NCI-H2227 treated with DMSO at 0.1 percent for 48 hours (cell line): Measurements from ENCODE around the gene DYSF.

Experiments
- DNase-seq: peaks from one replicate; lab custom pipeline; 2025; lab: John Stamatoyannopoulos, UW

The DYSF gene

DNA sequence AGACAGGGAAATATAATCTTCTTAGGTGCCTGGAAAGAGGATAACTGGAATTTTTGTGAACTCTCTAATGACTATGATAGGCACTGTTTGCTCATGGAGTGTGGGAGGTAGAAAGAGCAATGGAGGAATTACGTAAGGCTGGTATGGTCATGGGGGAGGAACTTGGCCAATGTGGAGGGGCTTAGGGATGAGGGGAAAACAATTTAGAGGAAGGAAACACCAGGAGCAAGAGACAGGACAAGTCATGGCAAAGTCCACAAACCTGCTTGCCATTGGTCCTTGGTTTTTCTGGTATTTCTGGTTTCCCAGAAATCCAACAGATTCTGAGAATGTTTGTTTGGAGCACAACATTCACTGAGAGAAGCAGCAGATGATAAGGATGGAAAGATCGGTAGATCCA is 274.2 kb downstream of the DYSF start:
- no peak for DNase-seq

DNA sequence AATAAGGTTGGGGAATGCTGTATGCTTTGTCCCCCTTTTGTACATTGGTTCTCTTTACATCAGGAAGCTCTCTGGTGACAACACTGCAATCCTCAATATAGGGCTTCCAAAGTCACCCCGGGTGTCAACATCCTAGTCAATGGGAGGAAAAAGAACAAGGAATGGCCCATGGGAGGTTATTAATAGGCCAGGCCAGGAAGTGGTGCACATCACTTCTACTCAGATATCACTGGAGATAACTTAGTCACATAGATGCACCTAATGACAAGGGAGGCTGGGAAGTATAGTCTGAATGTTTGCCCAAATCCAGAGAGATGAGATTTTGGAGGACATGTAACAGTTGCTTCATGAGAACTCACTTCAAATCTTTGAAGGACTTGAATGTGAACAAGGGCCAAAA is 274.7 kb downstream of the DYSF start:
- DNase-seq: no peak

DNA sequence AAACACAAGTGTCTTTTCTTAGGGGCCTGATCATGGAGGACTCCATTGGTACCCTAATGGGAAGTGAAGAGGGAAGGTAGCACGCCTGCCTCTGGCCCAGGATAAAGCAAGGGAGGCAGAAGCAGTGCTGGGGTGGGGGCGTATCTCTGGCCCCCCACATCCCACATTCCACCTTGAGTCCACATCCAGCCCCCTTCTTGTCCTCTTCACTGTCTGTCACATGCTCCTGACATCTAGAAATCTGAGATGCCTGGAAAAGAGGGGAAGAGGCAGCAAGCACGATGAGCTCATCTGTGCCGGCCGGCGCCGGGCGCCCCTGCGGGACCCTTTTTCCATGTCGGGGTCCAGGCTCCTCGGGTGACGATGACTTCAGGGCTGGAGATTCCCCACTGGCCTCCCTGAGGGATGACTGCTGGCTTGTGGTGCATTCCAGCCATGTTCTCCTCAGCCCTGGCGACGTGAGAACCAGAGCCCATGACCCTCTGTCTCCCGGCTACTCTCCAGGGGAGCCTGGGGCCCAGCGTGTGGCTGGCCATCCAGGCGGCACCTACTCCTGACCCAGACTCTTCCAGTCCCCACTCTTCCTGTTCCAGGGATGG is 277.5 kb downstream of the DYSF start:
- no peak for DNase-seq

DNA sequence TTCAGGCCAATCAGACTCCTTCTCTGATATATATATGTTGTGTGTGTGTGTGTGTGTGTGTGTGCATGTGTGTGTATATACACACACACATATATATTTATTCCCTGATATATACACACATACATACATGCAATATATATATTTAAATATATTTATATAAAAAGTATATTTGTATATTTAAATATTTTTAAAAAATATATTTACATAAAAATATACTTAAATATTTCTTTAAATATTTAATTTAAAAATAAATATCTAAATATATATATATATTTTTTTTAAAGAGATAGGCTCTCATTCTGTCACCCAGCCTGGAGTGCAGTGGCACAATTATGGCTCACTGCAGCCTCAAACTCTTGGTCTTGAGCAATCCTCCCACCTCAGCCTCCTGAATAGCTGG is 281.3 kb downstream of the DYSF start:
- DNase-seq: no peak

DNA sequence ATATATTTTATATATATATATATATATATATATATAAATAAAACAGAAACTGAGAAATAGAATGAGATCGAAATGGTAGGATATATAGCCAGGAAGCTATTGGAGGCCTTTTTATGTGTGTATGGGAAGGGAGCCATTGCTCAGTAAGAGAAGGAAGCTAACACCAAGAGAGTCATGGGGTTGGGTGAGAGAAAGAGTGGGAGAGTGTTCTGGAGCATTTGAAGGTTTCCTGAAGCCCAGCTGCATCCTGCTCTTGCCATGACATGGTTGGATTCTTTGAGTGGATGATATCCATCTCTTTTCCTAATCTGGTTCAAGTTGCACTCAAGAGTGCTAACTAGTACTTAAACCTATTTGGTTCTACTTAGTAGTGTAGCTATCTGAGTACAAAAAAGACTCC is 282.3 kb downstream of the DYSF start:
- DNase-seq: no peak
